WI38 (cell line): ENCODE measurements around the gene TSKU.

Experiments
- H3K4me3 ChIP-seq: 2 replicates; pipeline ENCODE4 v1.5.1; 2011; ENCODE audit warnings: low read depth, mild to moderate bottlenecking, control low read depth, low read length
- TF ChIP-seq, protein P1 (sequence below): IDR thresholded peaks from 2 replicates; pipeline ENCODE4 v1.5.1; 2012; ENCODE audit warnings: low read depth, mild to moderate bottlenecking, control low read depth, low read length

The TSKU gene

DNA sequence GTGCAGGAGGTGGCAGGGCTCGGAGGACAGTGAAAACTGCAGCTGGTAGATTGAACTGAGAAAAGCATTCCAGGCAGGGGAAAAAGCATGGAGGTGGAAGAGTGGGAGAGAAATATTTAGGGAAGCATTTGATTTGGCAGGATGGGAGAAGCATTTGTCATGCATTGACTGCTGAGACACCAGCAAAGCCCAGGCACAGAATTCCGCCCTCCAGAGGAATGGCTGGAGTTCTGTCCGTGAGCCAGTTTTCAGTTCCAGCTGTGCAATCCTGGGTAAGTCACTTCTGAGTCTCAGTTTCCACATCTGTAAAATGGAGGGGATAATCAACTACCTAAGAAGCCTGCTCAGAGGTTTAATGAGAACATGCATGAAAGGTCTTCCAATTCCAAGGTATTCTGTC is 4.3 kb upstream of the TSKU start:
- TF ChIP-seq, protein P1, sequence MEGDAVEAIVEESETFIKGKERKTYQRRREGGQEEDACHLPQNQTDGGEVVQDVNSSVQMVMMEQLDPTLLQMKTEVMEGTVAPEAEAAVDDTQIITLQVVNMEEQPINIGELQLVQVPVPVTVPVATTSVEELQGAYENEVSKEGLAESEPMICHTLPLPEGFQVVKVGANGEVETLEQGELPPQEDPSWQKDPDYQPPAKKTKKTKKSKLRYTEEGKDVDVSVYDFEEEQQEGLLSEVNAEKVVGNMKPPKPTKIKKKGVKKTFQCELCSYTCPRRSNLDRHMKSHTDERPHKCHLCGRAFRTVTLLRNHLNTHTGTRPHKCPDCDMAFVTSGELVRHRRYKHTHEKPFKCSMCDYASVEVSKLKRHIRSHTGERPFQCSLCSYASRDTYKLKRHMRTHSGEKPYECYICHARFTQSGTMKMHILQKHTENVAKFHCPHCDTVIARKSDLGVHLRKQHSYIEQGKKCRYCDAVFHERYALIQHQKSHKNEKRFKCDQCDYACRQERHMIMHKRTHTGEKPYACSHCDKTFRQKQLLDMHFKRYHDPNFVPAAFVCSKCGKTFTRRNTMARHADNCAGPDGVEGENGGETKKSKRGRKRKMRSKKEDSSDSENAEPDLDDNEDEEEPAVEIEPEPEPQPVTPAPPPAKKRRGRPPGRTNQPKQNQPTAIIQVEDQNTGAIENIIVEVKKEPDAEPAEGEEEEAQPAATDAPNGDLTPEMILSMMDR: no peak
- no peak overlapping the region for H3K4me3 ChIP-seq

DNA sequence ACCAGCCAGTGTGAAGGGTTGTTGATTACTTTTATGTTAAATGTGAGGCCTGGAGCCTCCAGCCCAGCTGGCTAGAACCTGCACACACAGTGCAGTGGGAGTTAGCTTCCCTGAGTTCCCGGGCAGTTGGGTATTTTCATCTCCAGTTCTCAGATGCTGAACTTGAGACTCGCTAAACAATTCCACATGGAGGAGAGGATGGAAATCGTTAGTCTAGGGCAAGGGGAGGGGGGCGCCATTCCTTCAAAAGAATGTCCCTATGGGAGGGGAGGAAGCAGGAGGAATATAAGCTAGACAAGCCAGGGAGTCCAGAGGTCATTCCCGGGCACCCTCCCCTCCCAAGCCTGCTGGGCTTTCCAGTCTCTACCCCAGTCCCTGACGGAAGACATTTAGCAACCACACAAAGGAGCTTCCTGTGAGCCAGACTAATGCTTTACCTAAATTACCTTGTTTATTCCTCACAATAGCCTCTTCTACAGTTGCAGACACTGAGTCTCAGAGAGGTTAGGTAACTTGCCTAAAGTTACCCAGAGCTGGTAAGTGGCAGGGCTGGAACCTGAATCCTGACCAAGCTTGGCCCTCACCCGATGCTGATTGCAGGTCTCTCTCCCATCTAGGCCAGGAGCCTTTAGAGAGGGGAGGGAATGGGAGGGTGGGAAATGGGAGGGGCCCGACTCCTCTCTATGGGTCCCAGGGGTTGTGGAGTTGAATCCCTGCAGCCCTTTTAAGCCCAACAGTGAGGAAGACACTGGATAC is 1.9 kb upstream of the TSKU start:
- TF ChIP-seq, protein P1: no peak
- H3K4me3 ChIP-seq: no peak overlapping the region

DNA sequence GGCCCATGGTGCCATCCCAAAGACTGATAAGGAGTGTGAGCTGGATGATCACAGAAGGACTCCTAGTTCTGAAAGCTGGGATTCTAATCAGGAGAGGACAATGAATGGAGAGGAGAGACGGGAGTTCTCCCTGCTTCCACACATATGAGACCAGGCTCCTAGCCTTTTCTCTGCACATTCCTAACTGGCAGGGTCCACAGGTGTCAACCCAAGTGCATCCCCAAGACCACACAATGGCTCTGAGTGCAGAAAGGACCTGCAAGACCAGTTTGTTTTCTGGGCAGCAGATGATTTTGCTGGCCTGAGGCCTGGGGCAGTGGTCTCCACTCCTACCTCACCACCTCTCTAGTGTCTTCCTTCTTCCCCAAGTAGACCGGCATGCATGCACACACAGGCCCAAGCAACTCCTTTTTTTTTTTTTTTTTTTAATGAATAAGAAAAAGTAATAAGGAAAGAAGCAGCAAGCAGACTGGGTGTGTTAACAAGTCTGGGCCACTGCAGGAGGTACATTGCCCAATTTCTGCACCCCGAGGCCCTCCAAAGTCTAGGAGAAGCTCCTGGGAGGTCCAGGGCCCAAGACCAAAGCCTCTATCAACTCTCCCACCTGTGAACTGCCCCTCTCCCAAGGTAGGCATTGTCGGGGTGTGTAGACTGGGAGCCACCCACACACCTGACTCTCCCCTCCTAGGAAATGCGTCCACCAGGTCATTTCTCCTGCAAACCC is 1.2 kb upstream of the TSKU start:
- peak overlapping the region; percentile 60 for H3K4me3 ChIP-seq
- TF ChIP-seq, protein P1: no peak

DNA sequence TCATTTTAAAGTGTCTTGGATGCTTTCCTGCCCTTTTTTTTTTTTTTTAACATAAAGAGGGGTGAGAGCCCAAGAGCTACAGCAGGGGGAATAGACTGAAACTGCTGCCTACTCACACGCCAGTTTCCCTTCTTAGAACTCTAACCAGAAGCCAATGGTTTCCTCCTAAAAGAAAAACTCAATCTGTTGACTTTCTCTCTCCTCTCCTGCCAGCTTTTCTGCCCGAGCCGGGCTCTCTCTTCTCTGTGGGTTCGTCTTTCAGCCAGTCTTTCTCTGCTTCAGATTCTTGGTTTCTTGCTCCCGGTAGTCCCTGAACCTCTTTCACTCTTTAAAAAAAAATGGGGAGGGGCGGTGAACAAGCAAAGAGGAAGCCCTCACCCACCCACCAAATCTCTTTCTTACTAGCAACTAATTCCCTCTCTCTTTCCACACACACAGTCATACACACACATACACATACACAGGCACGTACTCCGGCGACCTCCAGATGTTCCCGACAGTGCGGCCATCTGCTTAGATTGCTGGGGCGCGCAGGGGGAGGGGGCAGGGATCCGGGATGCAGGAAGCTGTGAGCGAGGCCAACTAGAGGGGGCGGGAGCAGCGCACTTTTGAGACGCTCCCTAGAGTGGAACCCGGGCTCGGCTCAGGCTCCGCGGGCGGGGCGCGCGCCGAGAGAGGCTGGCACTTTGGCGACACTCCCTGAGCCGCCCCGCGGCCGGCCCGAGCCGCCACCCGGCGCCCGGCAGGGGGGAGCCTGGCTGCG is 444 bp upstream of the TSKU start:
- H3K4me3 ChIP-seq: peak overlapping the region; percentile 88
- TF ChIP-seq, protein P1: no peak

DNA sequence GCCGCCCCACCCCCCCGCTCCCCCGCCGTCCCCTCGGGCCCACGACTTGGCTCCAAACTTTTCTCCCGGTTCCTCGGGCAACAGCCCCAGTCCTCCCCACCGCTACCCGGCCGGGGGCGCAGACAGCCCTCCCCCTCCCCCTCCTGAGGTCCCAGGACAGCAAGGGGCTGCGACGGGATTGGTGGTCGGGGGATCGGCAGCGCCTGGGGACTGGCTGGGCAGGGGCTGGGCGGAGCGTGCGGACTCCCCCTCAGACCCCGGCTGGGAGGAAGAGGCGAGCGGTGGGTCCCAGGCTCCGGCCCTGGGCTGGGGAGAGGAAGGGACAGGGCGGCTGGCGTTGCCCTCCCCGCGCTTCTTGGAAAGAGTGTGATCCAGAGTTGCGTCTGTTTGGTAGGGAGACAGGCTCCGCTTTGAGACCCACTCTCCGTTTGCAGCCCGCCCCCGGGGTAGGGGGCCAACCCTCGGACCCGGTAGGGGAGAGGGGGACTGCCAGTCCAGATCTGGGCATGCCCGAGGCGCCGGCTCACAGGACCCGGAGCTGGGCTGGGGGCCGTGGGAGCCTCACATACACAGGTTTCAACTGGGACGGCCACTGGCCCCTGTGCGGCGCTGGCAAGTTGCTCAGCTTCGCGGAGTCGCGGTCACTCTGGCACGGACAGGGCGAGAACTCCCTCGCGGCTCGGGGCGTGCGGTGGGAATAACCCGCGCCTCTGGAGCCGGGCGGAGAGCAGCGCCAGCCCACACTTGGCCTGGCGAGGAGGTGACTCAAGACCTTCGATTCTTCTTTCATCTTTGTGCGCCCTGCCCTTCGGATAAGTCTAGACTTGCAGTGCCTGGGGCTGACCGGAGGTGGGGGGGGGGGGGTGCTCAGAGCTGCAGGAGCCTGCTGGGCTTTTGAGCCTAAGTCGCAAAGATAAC is 999 bp downstream of the TSKU start:
- H3K4me3 ChIP-seq: peak overlapping the region; percentile 88
- TF ChIP-seq, protein P1: no peak

DNA sequence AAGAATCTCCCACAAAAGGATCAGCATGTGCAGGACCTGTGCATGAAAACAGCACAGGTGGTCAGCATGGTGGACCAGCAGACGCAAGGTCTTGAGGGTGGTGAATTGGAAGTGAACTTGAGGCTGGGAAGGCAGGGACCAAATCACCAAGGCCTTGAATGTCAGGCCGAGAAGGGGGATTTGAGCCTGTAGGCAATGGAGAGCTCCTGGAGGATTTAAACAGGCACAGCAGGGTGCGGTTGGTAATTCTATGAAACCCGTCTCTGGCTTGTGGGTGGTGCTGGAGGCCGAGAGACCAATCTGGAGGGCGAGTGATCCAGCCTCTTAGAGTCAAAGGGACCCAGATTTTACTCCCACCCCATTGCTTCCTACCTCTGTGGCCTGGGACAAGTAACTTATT is 2.4 kb downstream of the TSKU start:
- TF ChIP-seq, protein P1: no peak
- H3K4me3 ChIP-seq: no peak overlapping the region; the same call in 1 of the 2 replicates
